ENCODE measurements around the gene ADGRF1. TPM values are rescaled to one million over a fixed set of nuclear protein-coding genes. Genes with fewer than 3 reads are reported as not detected.

The ADGRF1 gene
- total RNA-seq, 1 experiment from 2014 or later, result 104 TPM

- POLR2A ChIA-PET (ENCODE audit: unreplicated experiment), result no interaction called here
- DNase-seq, result no peak
Observed at GRCh38 chr6:47019941-47020340, 22.2 kb downstream of the ADGRF1 start.

GRCh38 chr6:47016909-47017308 lies 25.2 kb downstream of the ADGRF1 start:
- no peaks in the 10 kb centered on the region for H3K9me3 ChIP-seq (ENCODE audit: low read length)

More at GRCh38 chr6:47019941-47020340, 22.2 kb downstream of the ADGRF1 start:
- no peak overlapping the region for H3K27ac ChIP-seq (ENCODE audit: low read length)
- TF ChIP-seq, protein P1, sequence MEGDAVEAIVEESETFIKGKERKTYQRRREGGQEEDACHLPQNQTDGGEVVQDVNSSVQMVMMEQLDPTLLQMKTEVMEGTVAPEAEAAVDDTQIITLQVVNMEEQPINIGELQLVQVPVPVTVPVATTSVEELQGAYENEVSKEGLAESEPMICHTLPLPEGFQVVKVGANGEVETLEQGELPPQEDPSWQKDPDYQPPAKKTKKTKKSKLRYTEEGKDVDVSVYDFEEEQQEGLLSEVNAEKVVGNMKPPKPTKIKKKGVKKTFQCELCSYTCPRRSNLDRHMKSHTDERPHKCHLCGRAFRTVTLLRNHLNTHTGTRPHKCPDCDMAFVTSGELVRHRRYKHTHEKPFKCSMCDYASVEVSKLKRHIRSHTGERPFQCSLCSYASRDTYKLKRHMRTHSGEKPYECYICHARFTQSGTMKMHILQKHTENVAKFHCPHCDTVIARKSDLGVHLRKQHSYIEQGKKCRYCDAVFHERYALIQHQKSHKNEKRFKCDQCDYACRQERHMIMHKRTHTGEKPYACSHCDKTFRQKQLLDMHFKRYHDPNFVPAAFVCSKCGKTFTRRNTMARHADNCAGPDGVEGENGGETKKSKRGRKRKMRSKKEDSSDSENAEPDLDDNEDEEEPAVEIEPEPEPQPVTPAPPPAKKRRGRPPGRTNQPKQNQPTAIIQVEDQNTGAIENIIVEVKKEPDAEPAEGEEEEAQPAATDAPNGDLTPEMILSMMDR (conservative IDR thresholded peaks at IDR 0.05; ENCODE audit: low read depth, low read length), result no peak
- TF ChIP-seq EZH2phosphoT487 (IDR thresholded peaks at IDR 0.05; ENCODE audit: borderline replicate concordance, low read length) (no peak), EZH2 (IDR thresholded peaks at IDR 0.05; ENCODE audit: low read length, unreplicated experiment) (no peak)
- H3K4me1 ChIP-seq (ENCODE audit: insufficient read depth, low read length), result no peaks in the 10 kb centered on the region
- H3K27me3 ChIP-seq (ENCODE audit: low read length), result no peaks in the 10 kb centered on the region
- H3K9ac ChIP-seq (ENCODE audit: low read length), result no peak overlapping the region
- no peak overlapping the region for H3K4me3 ChIP-seq (ENCODE audit: low read length)
- no peaks in the 10 kb centered on the region for H3K9me2 ChIP-seq (replicated peaks; ENCODE audit: low read length)
- H3K36me3 ChIP-seq (ENCODE audit: low read depth, low read length), result peaks cover 79% of the 10 kb centered on the region
- no peak overlapping the region for H2AFZ ChIP-seq (ENCODE audit: low read length)
- no peaks in the 10 kb centered on the region for H3K9me3 ChIP-seq (ENCODE audit: low read length)
- ATAC-seq, result no peak
- no peaks in the 10 kb centered on the region for H4K20me1 ChIP-seq (ENCODE audit: low read length)
- H3F3A ChIP-seq (ENCODE audit: low read length, unreplicated experiment), result no peaks in the 10 kb centered on the region
- CTCF ChIA-PET, result no interaction called here
- H3K79me2 ChIP-seq (ENCODE audit: low read length), result no peaks in the 10 kb centered on the region
- no peak overlapping the region for H3K4me2 ChIP-seq (ENCODE audit: low read length)
- intact Hi-C loops (cut with micrococcal nuclease), result no loop called here
- TSS peak; percentile 5 for BruUV-seq (replicated peaks)

GRCh38 chr6:47016261-47016660 lies 25.9 kb downstream of the ADGRF1 start:
- no peaks in the 10 kb centered on the region for H3K9me2 ChIP-seq (replicated peaks; ENCODE audit: low read length)
- no peak for TF ChIP-seq EZH2phosphoT487 (IDR thresholded peaks at IDR 0.05; ENCODE audit: borderline replicate concordance, low read length)
- TF ChIP-seq, protein P1 (conservative IDR thresholded peaks at IDR 0.05; ENCODE audit: low read depth, low read length), result no peak
- TF ChIP-seq EZH2 (IDR thresholded peaks at IDR 0.05; ENCODE audit: low read length, unreplicated experiment), result no peak
- no peak overlapping the region for H3K4me3 ChIP-seq (ENCODE audit: low read length)
- H2AFZ ChIP-seq (ENCODE audit: low read length), result no peak overlapping the region
- no peaks in the 10 kb centered on the region for H4K20me1 ChIP-seq (ENCODE audit: low read length)
- intact Hi-C loops (cut with micrococcal nuclease), result no loop called here
- ChIA-PET POLR2A (ENCODE audit: unreplicated experiment) (no interaction called here), CTCF (no interaction called here)
- ATAC-seq (no peak), DNase-seq (no peak)
- H3K4me1 ChIP-seq (ENCODE audit: insufficient read depth, low read length), result no peaks in the 10 kb centered on the region
- no peak overlapping the region for H3K4me2 ChIP-seq (ENCODE audit: low read length)
- no peaks in the 10 kb centered on the region for H3K27me3 ChIP-seq (ENCODE audit: low read length)
- no peaks in the 10 kb centered on the region for H3F3A ChIP-seq (ENCODE audit: low read length, unreplicated experiment)
- H3K9me3 ChIP-seq (ENCODE audit: low read length), result no peaks in the 10 kb centered on the region
- no peaks in the 10 kb centered on the region for H3K79me2 ChIP-seq (ENCODE audit: low read length)
- H3K27ac ChIP-seq (ENCODE audit: low read length), result no peak overlapping the region
- H3K36me3 ChIP-seq (ENCODE audit: low read depth, low read length), result peaks cover 81% of the 10 kb centered on the region
- BruUV-seq (replicated peaks), result no TSS peak
- no peak overlapping the region for H3K9ac ChIP-seq (ENCODE audit: low read length)

More at GRCh38 chr6:47016909-47017308, 25.2 kb downstream of the ADGRF1 start:
- ChIA-PET POLR2A (ENCODE audit: unreplicated experiment) (no interaction called here), CTCF (no interaction called here)
- ATAC-seq (no peak), DNase-seq (no peak)
- Histone ChIP-seq H3K4me1 (ENCODE audit: insufficient read depth, low read length) (no peaks in the 10 kb centered on the region), H3K9me2 (replicated peaks; ENCODE audit: low read length) (no peaks in the 10 kb centered on the region), H3F3A (ENCODE audit: low read length, unreplicated experiment) (no peaks in the 10 kb centered on the region), H2AFZ (ENCODE audit: low read length) (no peak overlapping the region), H3K36me3 (ENCODE audit: low read depth, low read length) (peaks cover 78% of the 10 kb centered on the region), H3K9ac (ENCODE audit: low read length) (no peak overlapping the region), H3K27ac (ENCODE audit: low read length) (no peak overlapping the region), H3K79me2 (ENCODE audit: low read length) (no peaks in the 10 kb centered on the region), H4K20me1 (ENCODE audit: low read length) (no peaks in the 10 kb centered on the region), H3K4me3 (ENCODE audit: low read length) (no peak overlapping the region), H3K4me2 (ENCODE audit: low read length) (no peak overlapping the region), H3K27me3 (ENCODE audit: low read length) (no peaks in the 10 kb centered on the region)
- no peak for TF ChIP-seq EZH2 (IDR thresholded peaks at IDR 0.05; ENCODE audit: low read length, unreplicated experiment)
- TF ChIP-seq EZH2phosphoT487 (IDR thresholded peaks at IDR 0.05; ENCODE audit: borderline replicate concordance, low read length), result no peak
- TF ChIP-seq, protein P1 (conservative IDR thresholded peaks at IDR 0.05; ENCODE audit: low read depth, low read length), result no peak
- intact Hi-C loops (cut with micrococcal nuclease), result no loop called here
- no TSS peak for BruUV-seq (replicated peaks)

Data from PC-3 (cell line).